H9 (cell line): ENCODE data around the gene APBA3. TPM values are rescaled to one million over a fixed set of nuclear protein-coding genes. Genes with fewer than 3 reads are reported as not detected.

Source experiments
- DNase-seq: peaks from one replicate; pipeline ENCODE4 v3.0.0-alpha.2; 2017
- H2AFZ ChIP-seq: one replicate; pipeline ENCODE4 v1.6.1; 2013; ENCODE audit warnings: mild to moderate bottlenecking, low read length, control low read depth, moderate library complexity
- H2AK5ac ChIP-seq: 2 replicates; pipeline ENCODE4 v1.6.1; 2013; ENCODE audit warnings: low read length, control low read depth, mixed read lengths; ENCODE audit not compliant: insufficient read length
- H2BK120ac ChIP-seq: one replicate; pipeline ENCODE4 v1.6.1; 2013; ENCODE audit warnings: low read depth, mild to moderate bottlenecking, low read length, control low read depth, inconsistent platforms; ENCODE audit not compliant: poor library complexity, severe bottlenecking
- H2BK12ac ChIP-seq: 2 replicates; pipeline ENCODE4 v1.6.1; 2013; ENCODE audit warnings: low read length, control low read depth, mixed read lengths, low read depth; ENCODE audit not compliant: insufficient read length
- H2BK15ac ChIP-seq: 2 replicates; pipeline ENCODE4 v1.6.1; 2013; ENCODE audit warnings: low read depth, low read length, control low read depth
- H2BK20ac ChIP-seq: one replicate; pipeline ENCODE4 v1.6.1; 2013; ENCODE audit warnings: low read depth, mild to moderate bottlenecking, low read length, control low read depth, inconsistent platforms; ENCODE audit not compliant: poor library complexity, severe bottlenecking
- H2BK5ac ChIP-seq: 2 replicates; pipeline ENCODE4 v1.6.1; 2013; ENCODE audit warnings: low read length, control low read depth, mixed read lengths; ENCODE audit not compliant: insufficient read length
- H3K14ac ChIP-seq: 2 replicates; pipeline ENCODE4 v1.6.1; 2013; ENCODE audit warnings: low read length, control low read depth; ENCODE audit not compliant: insufficient read depth
- H3K18ac ChIP-seq: 2 replicates; pipeline ENCODE4 v1.6.1; 2013; ENCODE audit warnings: low read depth, mild to moderate bottlenecking, mixed read lengths, low read length, control low read depth; ENCODE audit not compliant: insufficient read length
- H3K23ac ChIP-seq: 2 replicates; pipeline ENCODE4 v1.6.1; 2013; ENCODE audit warnings: low read length, control low read depth, mixed read lengths, low read depth; ENCODE audit not compliant: insufficient read length
- H3K23me2 ChIP-seq: 2 replicates; pipeline ENCODE4 v1.6.1; 2013; ENCODE audit warnings: low read depth, mild to moderate bottlenecking, mixed read lengths, low read length, control low read depth; ENCODE audit not compliant: insufficient read length, poor library complexity, severe bottlenecking
- H3K27ac ChIP-seq: 2 replicates; pipeline ENCODE4 v1.5.1; 2013; ENCODE audit warnings: low read length, control low read depth, mixed read lengths, low read depth; ENCODE audit not compliant: insufficient read length
- H3K27me3 ChIP-seq: 2 replicates; pipeline ENCODE4 v1.6.1; 2013; ENCODE audit warnings: low read length, control low read depth, inconsistent platforms; ENCODE audit not compliant: insufficient read depth
- H3K4ac ChIP-seq: 2 replicates; pipeline ENCODE4 v1.6.1; 2013; ENCODE audit warnings: low read depth, mild to moderate bottlenecking, control low read depth, inconsistent platforms, low read length, moderate library complexity
- H3K4me1 ChIP-seq: 2 replicates; pipeline ENCODE4 v1.6.1; 2013; ENCODE audit warnings: low read length, control low read depth, inconsistent platforms; ENCODE audit not compliant: insufficient read depth
- H3K4me2 ChIP-seq: 2 replicates; pipeline ENCODE4 v1.6.1; 2013; ENCODE audit warnings: low read length, control low read depth, mixed read lengths; ENCODE audit not compliant: insufficient read length, insufficient read depth
- H3K56ac ChIP-seq: 2 replicates; pipeline ENCODE4 v1.6.1; 2013; ENCODE audit warnings: low read depth, mild to moderate bottlenecking, mixed read lengths, low read length, control low read depth; ENCODE audit not compliant: insufficient read length
- H3K79me1 ChIP-seq: 2 replicates; pipeline ENCODE4 v1.6.1; 2013; ENCODE audit warnings: low read depth, mild to moderate bottlenecking, moderate library complexity, low read length, control low read depth, inconsistent platforms; ENCODE audit not compliant: insufficient read depth, poor library complexity, severe bottlenecking
- H3K79me2 ChIP-seq: 2 replicates; pipeline ENCODE4 v1.6.1; 2013; ENCODE audit warnings: low read length, control low read depth, inconsistent platforms; ENCODE audit not compliant: insufficient read depth
- H3K9ac ChIP-seq: 2 replicates; pipeline ENCODE4 v1.6.1; 2013; ENCODE audit warnings: low read length, control low read depth, mixed read lengths; ENCODE audit not compliant: insufficient read length; ENCODE audit errors: extremely low read depth
- H3K9me3 ChIP-seq: one replicate; pipeline ENCODE4 v1.6.1; 2013; ENCODE audit warnings: low read depth, low read length, inconsistent platforms; ENCODE audit not compliant: control insufficient read depth
- H3T11ph ChIP-seq: one replicate; pipeline ENCODE4 v1.6.1; 2013; ENCODE audit warnings: mild to moderate bottlenecking, low read length, control low read depth, inconsistent platforms
- H4K20me1 ChIP-seq: one replicate; pipeline ENCODE4 v1.6.1; 2013; ENCODE audit not compliant: control insufficient read depth, insufficient read length, insufficient read depth
- H4K5ac ChIP-seq: 2 replicates; pipeline ENCODE4 v1.6.1; 2013; ENCODE audit warnings: low read depth, mild to moderate bottlenecking, mixed read lengths, low read length, control low read depth; ENCODE audit not compliant: insufficient read length
- H4K8ac ChIP-seq: replicated peaks from 2 replicates; pipeline ENCODE4 v1.6.1; 2013; ENCODE audit warnings: low read length, control low read depth, mixed read lengths, low read depth; ENCODE audit not compliant: insufficient read length
- H4K91ac ChIP-seq: 2 replicates; pipeline ENCODE4 v1.6.1; 2013; ENCODE audit warnings: low read depth, mild to moderate bottlenecking, moderate library complexity, mixed read lengths, low read length, control low read depth; ENCODE audit not compliant: insufficient read length
- H3K27ac Mint-ChIP-seq, 3 experiments: 2 replicates in 2 of 3; 3 replicates in 1 of 3; pipeline ENCODE4 v1.8.0; 2020 to 2021; ENCODE audit warnings: mixed read lengths in 3 of 3, mild to moderate bottlenecking in 1 of 3, moderate library complexity in 1 of 3
- H3K27me3 Mint-ChIP-seq: 2 replicates; pipeline ENCODE4 v1.8.0; 2021; ENCODE audit warnings: low read depth, mild to moderate bottlenecking, moderate library complexity, mixed read lengths
- H3K36me3 Mint-ChIP-seq, 3 experiments: 2 replicates in 2 of 3; 3 replicates in 1 of 3; pipeline ENCODE4 v1.8.0; 2020 to 2021; ENCODE audit warnings: low read depth in 3 of 3, mixed read lengths in 3 of 3; ENCODE audit not compliant: insufficient read depth in 1 of 3
- H3K4me1 Mint-ChIP-seq, 2 experiments: 2 replicates each; pipeline ENCODE4 v1.8.0; 2020; ENCODE audit warnings: mixed read lengths in 2 of 2
- H3K4me3 Mint-ChIP-seq, 2 experiments: 2 replicates in 1 of 2; 3 replicates in 1 of 2; pipeline ENCODE4 v1.8.0; 2020 to 2021; ENCODE audit warnings: mild to moderate bottlenecking in 2 of 2, mixed read lengths in 2 of 2, moderate library complexity in 1 of 2
- H3K9me3 Mint-ChIP-seq, 2 experiments: 2 replicates in 1 of 2; 3 replicates in 1 of 2; pipeline ENCODE4 v1.8.0; 2020; ENCODE audit warnings: mild to moderate bottlenecking in 2 of 2, mixed read lengths in 2 of 2, moderate library complexity in 1 of 2
- WGBS: extraction: QIAGEN DNeasy Blood & Tissue Kit; methylation state at CpG from one replicate; pipeline ENCODE4 v1.1.7; 2013; ENCODE audit warnings: missing lambda C conversion rate, low lambda C conversion rate, mixed read lengths; ENCODE audit not compliant: insufficient read length; ENCODE audit errors: extremely low coverage; 5-methylcytosine and 5-hydroxymethylcytosine counted together
- total RNA-seq: library from RNA; stranded (reverse); gene quantifications from 2 replicates; pipeline ENCODE4 v1.2.1, GENCODE V29; 2021
- TF ChIP-seq, protein P1 (sequence below): fragments of 200-600 bp; sonication (generic); conservative IDR thresholded peaks from 3 replicates; pipeline ENCODE4 v1.8.0; 2021; ENCODE audit warnings: antibody characterized with exemption, mild to moderate bottlenecking

Gene APBA3
- total RNA-seq, 1 experiment from 2014 or later: 21.8 TPM

DNA sequence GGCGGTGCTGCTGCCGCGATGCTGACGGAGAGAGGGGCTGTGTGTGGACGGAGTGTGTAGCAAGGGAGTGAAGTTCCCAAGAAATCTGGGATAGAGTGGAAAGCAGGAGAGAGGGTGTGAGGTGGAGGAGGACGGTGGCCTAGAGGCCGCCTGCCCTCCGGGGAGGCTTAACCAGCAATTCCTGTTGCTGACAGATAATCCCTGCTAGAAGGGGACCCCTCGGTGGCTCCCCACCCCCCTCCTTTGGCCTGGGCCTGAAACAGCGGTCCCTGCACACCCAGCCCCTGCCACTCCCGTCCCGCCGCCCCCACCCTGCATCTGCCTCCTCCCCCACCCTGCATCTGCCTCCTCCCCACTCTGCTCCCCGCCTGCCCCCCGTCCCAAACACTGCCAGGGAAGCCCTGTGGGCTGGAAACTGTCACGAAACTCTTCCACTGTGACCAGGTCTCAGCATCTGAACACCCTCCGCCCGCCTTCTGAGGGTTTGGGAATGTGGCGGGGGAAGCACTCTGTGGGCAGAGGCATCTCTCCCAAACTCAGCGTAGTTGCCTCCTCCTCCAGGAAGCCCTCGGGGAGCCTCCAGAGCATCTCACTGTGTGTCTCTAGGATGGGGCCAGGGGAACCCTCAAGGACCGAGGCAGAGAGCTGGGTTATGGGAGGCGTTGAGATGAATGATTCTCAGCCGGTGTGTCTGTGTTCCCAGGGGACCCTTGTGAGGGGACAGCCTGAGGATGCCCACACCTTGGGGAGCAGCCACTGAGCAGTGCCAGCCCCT is 41.8 kb upstream of the APBA3 start:
- Mint-ChIP-seq H3K36me3 (no peaks in the 10 kb centered on the region), H3K27me3 (peaks cover 45% of the 10 kb centered on the region), H3K9me3 (peaks cover 0 to 5% of the 10 kb centered on the region in 2 experiments; a peak in 2 of 5 replicates), H3K4me3 (no peak overlapping the region; a peak in 1 of 5 replicates), H3K27ac (no peak overlapping the region), H3K4me1 (peaks cover 0 to 11% of the 10 kb centered on the region in 2 experiments; a peak in 2 of 4 replicates)
- Histone ChIP-seq H2BK120ac (no peak overlapping the region), H3K27ac (no peak overlapping the region), H2BK5ac (no peak overlapping the region), H3K79me2 (no peaks in the 10 kb centered on the region), H3T11ph (no peak overlapping the region), H2AK5ac (no peak overlapping the region), H2AFZ (no peak overlapping the region), H3K18ac (no peak overlapping the region), H4K20me1 (no peaks in the 10 kb centered on the region), H3K23me2 (peaks cover 7% of the 10 kb centered on the region), H2BK20ac (no peak overlapping the region), H3K9me3 (no peaks in the 10 kb centered on the region), H3K4me1 (no peaks in the 10 kb centered on the region), H2BK12ac (no peak overlapping the region), H3K56ac (no peak overlapping the region), H3K23ac (no peak overlapping the region), H3K27me3 (no peaks in the 10 kb centered on the region), H3K79me1 (no peaks in the 10 kb centered on the region), H3K4ac (no peak overlapping the region), H3K9ac (no peak overlapping the region), H4K91ac (no peak overlapping the region), H3K4me2 (no peak overlapping the region), H4K8ac (no peak overlapping the region), H3K14ac (no peak overlapping the region), H4K5ac (no peak overlapping the region), H2BK15ac (no peak overlapping the region)
- no CpG with 5 or more reads among the region's 24 CpGs for WGBS
- DNase-seq: no peak
- TF ChIP-seq, protein P1, sequence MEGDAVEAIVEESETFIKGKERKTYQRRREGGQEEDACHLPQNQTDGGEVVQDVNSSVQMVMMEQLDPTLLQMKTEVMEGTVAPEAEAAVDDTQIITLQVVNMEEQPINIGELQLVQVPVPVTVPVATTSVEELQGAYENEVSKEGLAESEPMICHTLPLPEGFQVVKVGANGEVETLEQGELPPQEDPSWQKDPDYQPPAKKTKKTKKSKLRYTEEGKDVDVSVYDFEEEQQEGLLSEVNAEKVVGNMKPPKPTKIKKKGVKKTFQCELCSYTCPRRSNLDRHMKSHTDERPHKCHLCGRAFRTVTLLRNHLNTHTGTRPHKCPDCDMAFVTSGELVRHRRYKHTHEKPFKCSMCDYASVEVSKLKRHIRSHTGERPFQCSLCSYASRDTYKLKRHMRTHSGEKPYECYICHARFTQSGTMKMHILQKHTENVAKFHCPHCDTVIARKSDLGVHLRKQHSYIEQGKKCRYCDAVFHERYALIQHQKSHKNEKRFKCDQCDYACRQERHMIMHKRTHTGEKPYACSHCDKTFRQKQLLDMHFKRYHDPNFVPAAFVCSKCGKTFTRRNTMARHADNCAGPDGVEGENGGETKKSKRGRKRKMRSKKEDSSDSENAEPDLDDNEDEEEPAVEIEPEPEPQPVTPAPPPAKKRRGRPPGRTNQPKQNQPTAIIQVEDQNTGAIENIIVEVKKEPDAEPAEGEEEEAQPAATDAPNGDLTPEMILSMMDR: no peak
